ENCODE results near the gene SLC25A20.

SLC25A20 gene

GRCh38 chr3:48879307-48879993 lies 19.2 kb downstream of the SLC25A20 start:
- no peak for TF ChIP-seq CTCF (IDR thresholded peaks at IDR 0.05)
- H3K4me3 ChIP-seq (ENCODE audit: low read depth in 1 of 2, low read length in 1 of 2), result no peak overlapping the region
- H3K9me3 ChIP-seq, result no peaks in the 10 kb centered on the region
- H3K27ac ChIP-seq, result no peak overlapping the region
- H3K4me1 ChIP-seq (ENCODE audit: control insufficient read depth in 1 of 2, insufficient read depth in 1 of 2, low read depth in 1 of 2, low read length in 1 of 2), result no peaks in the 10 kb centered on the region
- no peaks in the 10 kb centered on the region for H3K27me3 ChIP-seq
- peaks cover 72% of the 10 kb centered on the region for H3K36me3 ChIP-seq

GRCh38 chr3:48877671-48878070 lies 21.0 kb downstream of the SLC25A20 start:
- Histone ChIP-seq H3K27me3 (no peaks in the 10 kb centered on the region), H3K36me3 (peaks cover 67% of the 10 kb centered on the region), H3K9me3 (no peaks in the 10 kb centered on the region), H3K4me3 (ENCODE audit: low read depth in 1 of 2, low read length in 1 of 2) (no peak overlapping the region), H3K27ac (no peak overlapping the region), H3K4me1 (ENCODE audit: control insufficient read depth in 1 of 2, insufficient read depth in 1 of 2, low read depth in 1 of 2, low read length in 1 of 2) (no peaks in the 10 kb centered on the region)
- TF ChIP-seq CTCF (IDR thresholded peaks at IDR 0.05), result no peak

GRCh38 chr3:48863122-48863521 lies 35.6 kb downstream of the SLC25A20 start:
- no peaks in the 10 kb centered on the region for H3K9me3 ChIP-seq

DNA sequence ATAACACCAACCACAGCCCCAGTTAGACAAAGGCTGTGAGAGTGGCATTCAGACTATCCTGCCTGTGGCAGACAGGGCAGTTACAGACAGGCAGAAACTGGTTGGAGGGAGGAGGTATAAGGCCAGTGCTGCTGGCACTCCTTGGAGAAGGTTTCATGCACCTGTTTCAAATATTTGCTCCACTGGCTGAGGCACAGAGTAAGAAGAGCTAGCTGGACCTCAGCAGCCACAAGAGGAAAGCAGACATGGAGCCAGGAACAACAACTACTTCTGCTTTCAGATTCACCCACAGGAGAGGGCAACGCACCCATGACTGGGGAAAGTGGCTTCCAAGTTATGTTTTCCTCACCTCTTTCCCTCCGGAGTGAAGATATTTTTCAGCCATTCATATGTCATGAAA lies 39.5 kb downstream of the SLC25A20 start:
- peaks cover 1 to 2% of the 10 kb centered on the region in 2 experiments for H3K4me1 ChIP-seq (ENCODE audit: control insufficient read depth in 1 of 2, insufficient read depth in 1 of 2, low read depth in 1 of 2, low read length in 1 of 2)
- no peak for TF ChIP-seq CTCF (IDR thresholded peaks at IDR 0.05)
- H3K27ac ChIP-seq, result no peak overlapping the region
- H3K27me3 ChIP-seq, result no peaks in the 10 kb centered on the region
- peaks cover 70% of the 10 kb centered on the region for H3K36me3 ChIP-seq
- H3K4me3 ChIP-seq (ENCODE audit: low read depth in 1 of 2, low read length in 1 of 2), result no peak overlapping the region
- H3K9me3 ChIP-seq, result no peaks in the 10 kb centered on the region

More at GRCh38 chr3:48863122-48863521, 35.6 kb downstream of the SLC25A20 start:
- H3K27ac ChIP-seq, result no peak overlapping the region
- no peak overlapping the region for H3K4me3 ChIP-seq (ENCODE audit: low read depth in 1 of 2, low read length in 1 of 2)
- H3K27me3 ChIP-seq, result no peaks in the 10 kb centered on the region
- peaks cover 45% of the 10 kb centered on the region for H3K36me3 ChIP-seq
- H3K4me1 ChIP-seq (ENCODE audit: control insufficient read depth in 1 of 2, insufficient read depth in 1 of 2, low read depth in 1 of 2, low read length in 1 of 2), result no peaks in the 10 kb centered on the region
- TF ChIP-seq CTCF (IDR thresholded peaks at IDR 0.05), result no peak

DNA sequence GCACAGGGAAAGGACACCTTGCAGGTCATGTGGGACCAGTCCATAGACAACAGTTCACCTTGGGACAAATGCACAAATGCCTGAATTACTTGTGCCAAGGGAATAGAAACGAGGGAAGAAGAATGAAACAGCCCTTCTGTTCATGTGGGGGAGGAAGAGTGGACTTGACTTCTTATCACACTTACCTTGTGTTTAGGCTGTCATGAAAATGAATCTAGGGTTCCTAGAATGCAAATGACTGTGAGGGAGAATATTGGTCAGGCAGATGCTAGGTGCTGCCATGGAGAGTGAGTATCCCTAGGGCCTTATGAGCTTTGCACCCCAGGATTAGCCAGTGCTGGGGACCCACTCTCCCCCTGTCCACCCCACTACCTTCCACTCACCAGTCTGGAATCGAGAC lies 40.0 kb downstream of the SLC25A20 start:
- no peak for TF ChIP-seq CTCF (IDR thresholded peaks at IDR 0.05)
- no peaks in the 10 kb centered on the region for H3K27me3 ChIP-seq
- no peaks in the 10 kb centered on the region for H3K9me3 ChIP-seq
- H3K27ac ChIP-seq, result no peak overlapping the region
- H3K4me1 ChIP-seq (ENCODE audit: control insufficient read depth in 1 of 2, insufficient read depth in 1 of 2, low read depth in 1 of 2, low read length in 1 of 2), result peaks cover 6 to 7% of the 10 kb centered on the region in 2 experiments
- no peak overlapping the region for H3K4me3 ChIP-seq (ENCODE audit: low read depth in 1 of 2, low read length in 1 of 2)
- peaks cover 70% of the 10 kb centered on the region for H3K36me3 ChIP-seq
